Measurements from ENCODE around the gene NAV3. TPM values are rescaled to one million over a fixed set of nuclear protein-coding genes. Genes with fewer than 3 reads are reported as not detected.
A peak's percentile ranks its signal among the peaks of the same experiment; 100 is the strongest.

Gene NAV3
- total and polyA plus RNA-seq, 2 donors (not counting 1 experiment from before 2014, with no cell fraction given): not detected

GRCh38 chr12:77999074-77999715 lies 168.5 kb downstream of the NAV3 start:
- Histone ChIP-seq H3K9ac (ENCODE audit: low read length) (peak overlapping the region; percentile 13), H3K4me2 (replicated peaks; ENCODE audit: low read depth, low read length, poor library complexity, severe bottlenecking) (peak overlapping the region; percentile 33), H3K9me3 (ENCODE audit: control extremely low read depth in 1 of 3, control insufficient read depth in 2 of 3, insufficient read depth in 1 of 3, low read length in 2 of 3) (peaks cover 0 to 1% (median 0%) of the 10 kb centered on the region in 3 donors), H3K27ac (ENCODE audit: low read length in 2 of 2) (peak overlapping the region; percentile 39 to 43), H3K36me3 (replicated peaks in 1 of 2; ENCODE audit: control extremely low read depth in 1 of 2, control insufficient read depth in 1 of 2, extremely low read depth in 1 of 2, insufficient read depth in 2 of 2, low read length in 1 of 2) (no peaks in the 10 kb centered on the region), H3K27me3 (replicated peaks in 1 of 4; ENCODE audit: control extremely low read depth in 1 of 4, control insufficient read depth in 3 of 4, insufficient read depth in 4 of 4, low read length in 3 of 4) (no peaks in the 10 kb centered on the region), H4K20me1 (ENCODE audit: control insufficient read depth, insufficient read depth, low read length, poor library complexity, severe bottlenecking) (no peaks in the 10 kb centered on the region), H3K4me3 (ENCODE audit: control extremely low read depth in 1 of 5, extremely low read depth in 1 of 5, insufficient read depth in 1 of 5, low read depth in 2 of 5, low read length in 4 of 5) (peak overlapping the region in 2 of 5 experiments; percentile 13 to 21), H2AFZ (ENCODE audit: insufficient read depth, low read depth, low read length, poor library complexity, severe bottlenecking) (peak overlapping the region; percentile 38), H3K79me2 (ENCODE audit: control insufficient read depth, insufficient read depth, low read length) (no peaks in the 10 kb centered on the region), H3K4me1 (ENCODE audit: control insufficient read depth in 2 of 2, insufficient read depth in 2 of 2, low read length in 2 of 2) (peaks cover 15 to 16% of the 10 kb centered on the region in 2 donors)
- Mint-ChIP-seq H3K4me3 (peak overlapping the region; percentile 33), H3K27ac (peak overlapping the region; percentile 62), H3K27me3 (no peaks in the 10 kb centered on the region), H3K9me3 (ENCODE audit: insufficient read depth) (no peaks in the 10 kb centered on the region), H3K4me1 (peaks cover 23% of the 10 kb centered on the region)
- POLR2A ChIA-PET: no interaction called here
- peak; percentile 87 for ATAC-seq (ENCODE audit: low read depth)
- 34% methylated on average over 2 of the region's 4 CpGs for WGBS (ENCODE audit: insufficient coverage)
- intact Hi-C loops (cut with micrococcal nuclease): loop anchor here (5.0 kb wide), 1 partner anchor 148 kb away; no protein-coding TSS in a partner anchor
- TF ChIP-seq CTCF (IDR thresholded peaks at IDR 0.05) (no peak), EZH2 (IDR thresholded peaks at IDR 0.05; ENCODE audit: borderline replicate concordance, insufficient read depth, low read depth, low read length, poor library complexity, severe bottlenecking) (no peak)
- CTCF ChIA-PET: interaction anchor here (0.7 kb wide), 1 partner anchor 35 kb away, joined by 3 read pairs; no protein-coding TSS in a partner anchor
- DNase-seq: peak; percentile 61

GRCh38 chr12:78002878-78003277 lies 172.2 kb downstream of the NAV3 start:
- Histone ChIP-seq H2AFZ (ENCODE audit: insufficient read depth, low read depth, low read length, poor library complexity, severe bottlenecking) (no peak overlapping the region), H3K36me3 (replicated peaks in 1 of 2; ENCODE audit: control extremely low read depth in 1 of 2, control insufficient read depth in 1 of 2, extremely low read depth in 1 of 2, insufficient read depth in 2 of 2, low read length in 1 of 2) (no peaks in the 10 kb centered on the region), H3K27ac (ENCODE audit: low read length in 2 of 2) (no peak overlapping the region), H3K9me3 (ENCODE audit: control extremely low read depth in 1 of 3, control insufficient read depth in 2 of 3, insufficient read depth in 1 of 3, low read length in 2 of 3) (peaks cover 0 to 1% (median 0%) of the 10 kb centered on the region in 3 donors), H3K9ac (ENCODE audit: low read length) (no peak overlapping the region), H3K4me3 (ENCODE audit: control extremely low read depth in 1 of 5, extremely low read depth in 1 of 5, insufficient read depth in 1 of 5, low read depth in 2 of 5, low read length in 4 of 5) (no peak overlapping the region), H3K4me2 (replicated peaks; ENCODE audit: low read depth, low read length, poor library complexity, severe bottlenecking) (no peak overlapping the region), H4K20me1 (ENCODE audit: control insufficient read depth, insufficient read depth, low read length, poor library complexity, severe bottlenecking) (no peaks in the 10 kb centered on the region), H3K4me1 (ENCODE audit: control insufficient read depth in 2 of 2, insufficient read depth in 2 of 2, low read length in 2 of 2) (peaks cover 15 to 16% of the 10 kb centered on the region in 2 donors), H3K79me2 (ENCODE audit: control insufficient read depth, insufficient read depth, low read length) (no peaks in the 10 kb centered on the region), H3K27me3 (replicated peaks in 1 of 4; ENCODE audit: control extremely low read depth in 1 of 4, control insufficient read depth in 3 of 4, insufficient read depth in 4 of 4, low read length in 3 of 4) (no peaks in the 10 kb centered on the region)
- CTCF ChIA-PET: interaction anchor here (1.2 kb wide), 1 partner anchor 8 kb away, joined by 3 read pairs; no protein-coding TSS in a partner anchor
- Mint-ChIP-seq H3K27me3 (no peaks in the 10 kb centered on the region), H3K4me3 (no peak overlapping the region), H3K4me1 (peaks cover 16% of the 10 kb centered on the region), H3K9me3 (ENCODE audit: insufficient read depth) (no peaks in the 10 kb centered on the region), H3K27ac (no peak overlapping the region)
- WGBS (ENCODE audit: insufficient coverage): no CpG with 5 or more reads among the region's 1 CpG
- no peak for ATAC-seq (ENCODE audit: low read depth)
- intact Hi-C loops (cut with micrococcal nuclease): no loop called here
- POLR2A ChIA-PET: no interaction called here
- no peak for DNase-seq
- TF ChIP-seq EZH2 (IDR thresholded peaks at IDR 0.05; ENCODE audit: borderline replicate concordance, insufficient read depth, low read depth, low read length, poor library complexity, severe bottlenecking) (no peak), CTCF (IDR thresholded peaks at IDR 0.05) (no peak)
